NB4 (cell line): ENCODE results near the gene OARD1.

Experiments used
- POLR2A ChIP-seq: IDR thresholded peaks from 2 replicates; pipeline ENCODE4 v1.6.1; 2011; ENCODE audit warnings: mild to moderate bottlenecking; ENCODE audit not compliant: insufficient read length; ENCODE audit errors: extremely low read depth
- TF ChIP-seq, protein P1 (sequence below): IDR thresholded peaks from one replicate; pipeline ENCODE4 v1.5.1; 2012; ENCODE audit warnings: low read depth, low read length

DNA sequence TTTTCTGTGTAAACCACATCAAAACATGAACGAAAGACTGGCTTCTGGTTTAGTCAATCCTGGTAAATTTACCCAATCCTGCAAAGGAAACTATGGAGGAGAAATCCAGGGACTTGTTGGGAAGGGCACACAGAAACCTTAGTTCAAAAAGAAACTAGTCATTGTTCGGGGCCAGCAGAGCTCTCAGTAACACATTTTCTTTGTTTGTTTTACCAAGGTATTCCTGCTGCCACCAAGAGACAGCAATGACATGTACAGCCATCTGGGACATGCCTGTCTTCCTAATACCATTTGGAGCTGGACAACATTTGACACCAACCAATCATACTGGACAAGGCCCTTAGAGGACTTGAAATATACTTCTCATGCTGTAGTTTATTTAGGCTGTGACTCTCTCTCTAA, 8.3 kb downstream of the OARD1 start:
- TF ChIP-seq, protein P1, sequence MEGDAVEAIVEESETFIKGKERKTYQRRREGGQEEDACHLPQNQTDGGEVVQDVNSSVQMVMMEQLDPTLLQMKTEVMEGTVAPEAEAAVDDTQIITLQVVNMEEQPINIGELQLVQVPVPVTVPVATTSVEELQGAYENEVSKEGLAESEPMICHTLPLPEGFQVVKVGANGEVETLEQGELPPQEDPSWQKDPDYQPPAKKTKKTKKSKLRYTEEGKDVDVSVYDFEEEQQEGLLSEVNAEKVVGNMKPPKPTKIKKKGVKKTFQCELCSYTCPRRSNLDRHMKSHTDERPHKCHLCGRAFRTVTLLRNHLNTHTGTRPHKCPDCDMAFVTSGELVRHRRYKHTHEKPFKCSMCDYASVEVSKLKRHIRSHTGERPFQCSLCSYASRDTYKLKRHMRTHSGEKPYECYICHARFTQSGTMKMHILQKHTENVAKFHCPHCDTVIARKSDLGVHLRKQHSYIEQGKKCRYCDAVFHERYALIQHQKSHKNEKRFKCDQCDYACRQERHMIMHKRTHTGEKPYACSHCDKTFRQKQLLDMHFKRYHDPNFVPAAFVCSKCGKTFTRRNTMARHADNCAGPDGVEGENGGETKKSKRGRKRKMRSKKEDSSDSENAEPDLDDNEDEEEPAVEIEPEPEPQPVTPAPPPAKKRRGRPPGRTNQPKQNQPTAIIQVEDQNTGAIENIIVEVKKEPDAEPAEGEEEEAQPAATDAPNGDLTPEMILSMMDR = no peak
- no peak for TF ChIP-seq POLR2A
